ENCODE measurements around the gene SRPX2.
"Not testable (repeated sequence)": the region's sequence is repeated elsewhere in the genome, so short reads cannot be mapped to it uniquely, and the experiment has no call there.

The SRPX2 gene

GRCh38 chrX:100700809-100701208 is 56.8 kb downstream of the SRPX2 start:
- no peak for DNase-seq (ENCODE audit: low spot score)

- no peak for DNase-seq (ENCODE audit: low spot score)
Observed at GRCh38 chrX:100704581-100705203, 60.7 kb downstream of the SRPX2 start.

GRCh38 chrX:100710816-100711215 is 66.8 kb downstream of the SRPX2 start:
- DNase-seq (ENCODE audit: low spot score) = no peak

GRCh38 chrX:100717363-100717762 is 73.4 kb downstream of the SRPX2 start:
- no peak for DNase-seq (ENCODE audit: low spot score)

- DNase-seq (ENCODE audit: low spot score) = no peak
Observed at GRCh38 chrX:100719139-100719538, 75.1 kb downstream of the SRPX2 start.

- DNase-seq (ENCODE audit: low spot score) = no peak
Observed at GRCh38 chrX:100720301-100720700, 76.3 kb downstream of the SRPX2 start.

GRCh38 chrX:100721328-100721727 is 77.3 kb downstream of the SRPX2 start:
- DNase-seq (ENCODE audit: low spot score) = no peak

GRCh38 chrX:100724006-100724405 is 80.0 kb downstream of the SRPX2 start:
- not testable (repeated sequence) for DNase-seq (ENCODE audit: low spot score)
